ENCODE results near the gene SLC46A3.

DNA sequence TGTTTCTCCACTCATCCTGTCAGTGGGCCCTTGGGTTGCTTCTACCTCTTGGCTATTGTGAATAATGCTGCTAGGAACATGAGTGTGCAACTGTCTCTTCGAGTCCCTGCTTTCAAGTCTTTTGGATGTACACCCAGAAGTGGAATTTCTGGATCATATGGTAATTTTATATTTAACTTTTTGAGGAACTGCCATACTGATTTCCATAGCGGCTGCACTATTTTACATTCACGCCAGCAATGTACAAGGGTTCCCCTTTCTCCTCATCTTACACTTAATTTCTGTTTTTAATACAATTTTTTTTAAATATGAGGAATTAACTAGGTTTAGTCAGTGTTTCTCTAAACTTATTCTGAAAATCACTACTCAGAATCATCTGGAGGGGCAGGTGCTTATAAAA lies 24.2 kb upstream of the SLC46A3 start:
- TF ChIP-seq, protein P1, sequence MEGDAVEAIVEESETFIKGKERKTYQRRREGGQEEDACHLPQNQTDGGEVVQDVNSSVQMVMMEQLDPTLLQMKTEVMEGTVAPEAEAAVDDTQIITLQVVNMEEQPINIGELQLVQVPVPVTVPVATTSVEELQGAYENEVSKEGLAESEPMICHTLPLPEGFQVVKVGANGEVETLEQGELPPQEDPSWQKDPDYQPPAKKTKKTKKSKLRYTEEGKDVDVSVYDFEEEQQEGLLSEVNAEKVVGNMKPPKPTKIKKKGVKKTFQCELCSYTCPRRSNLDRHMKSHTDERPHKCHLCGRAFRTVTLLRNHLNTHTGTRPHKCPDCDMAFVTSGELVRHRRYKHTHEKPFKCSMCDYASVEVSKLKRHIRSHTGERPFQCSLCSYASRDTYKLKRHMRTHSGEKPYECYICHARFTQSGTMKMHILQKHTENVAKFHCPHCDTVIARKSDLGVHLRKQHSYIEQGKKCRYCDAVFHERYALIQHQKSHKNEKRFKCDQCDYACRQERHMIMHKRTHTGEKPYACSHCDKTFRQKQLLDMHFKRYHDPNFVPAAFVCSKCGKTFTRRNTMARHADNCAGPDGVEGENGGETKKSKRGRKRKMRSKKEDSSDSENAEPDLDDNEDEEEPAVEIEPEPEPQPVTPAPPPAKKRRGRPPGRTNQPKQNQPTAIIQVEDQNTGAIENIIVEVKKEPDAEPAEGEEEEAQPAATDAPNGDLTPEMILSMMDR (IDR thresholded peaks at IDR 0.05): no peak
- TF ChIP-seq POLR2AphosphoS5 (IDR thresholded peaks at IDR 0.05): no peak

Measured in gastroesophageal sphincter (tissue), 3 donors.